H9 (cell line): Measurements from ENCODE around the gene GTF2F2. TPM values are rescaled to one million over a fixed set of nuclear protein-coding genes. Genes with fewer than 3 reads are reported as not detected.

Experiments used
- DNase-seq: peaks from one replicate; pipeline ENCODE4 v3.0.0-alpha.2; 2017
- H2AFZ ChIP-seq: one replicate; pipeline ENCODE4 v1.6.1; 2013; ENCODE audit warnings: mild to moderate bottlenecking, low read length, control low read depth, moderate library complexity
- H2AK5ac ChIP-seq: 2 replicates; pipeline ENCODE4 v1.6.1; 2013; ENCODE audit warnings: low read length, control low read depth, mixed read lengths; ENCODE audit not compliant: insufficient read length
- H2BK120ac ChIP-seq: one replicate; pipeline ENCODE4 v1.6.1; 2013; ENCODE audit warnings: low read depth, mild to moderate bottlenecking, low read length, control low read depth, inconsistent platforms; ENCODE audit not compliant: poor library complexity, severe bottlenecking
- H2BK12ac ChIP-seq: 2 replicates; pipeline ENCODE4 v1.6.1; 2013; ENCODE audit warnings: low read length, control low read depth, mixed read lengths, low read depth; ENCODE audit not compliant: insufficient read length
- H2BK15ac ChIP-seq: 2 replicates; pipeline ENCODE4 v1.6.1; 2013; ENCODE audit warnings: low read depth, low read length, control low read depth
- H2BK20ac ChIP-seq: one replicate; pipeline ENCODE4 v1.6.1; 2013; ENCODE audit warnings: low read depth, mild to moderate bottlenecking, low read length, control low read depth, inconsistent platforms; ENCODE audit not compliant: poor library complexity, severe bottlenecking
- H2BK5ac ChIP-seq: 2 replicates; pipeline ENCODE4 v1.6.1; 2013; ENCODE audit warnings: low read length, control low read depth, mixed read lengths; ENCODE audit not compliant: insufficient read length
- H3K14ac ChIP-seq: 2 replicates; pipeline ENCODE4 v1.6.1; 2013; ENCODE audit warnings: low read length, control low read depth; ENCODE audit not compliant: insufficient read depth
- H3K18ac ChIP-seq: 2 replicates; pipeline ENCODE4 v1.6.1; 2013; ENCODE audit warnings: low read depth, mild to moderate bottlenecking, mixed read lengths, low read length, control low read depth; ENCODE audit not compliant: insufficient read length
- H3K23ac ChIP-seq: 2 replicates; pipeline ENCODE4 v1.6.1; 2013; ENCODE audit warnings: low read length, control low read depth, mixed read lengths, low read depth; ENCODE audit not compliant: insufficient read length
- H3K23me2 ChIP-seq: 2 replicates; pipeline ENCODE4 v1.6.1; 2013; ENCODE audit warnings: low read depth, mild to moderate bottlenecking, mixed read lengths, low read length, control low read depth; ENCODE audit not compliant: insufficient read length, poor library complexity, severe bottlenecking
- H3K27ac ChIP-seq: 2 replicates; pipeline ENCODE4 v1.5.1; 2013; ENCODE audit warnings: low read length, control low read depth, mixed read lengths, low read depth; ENCODE audit not compliant: insufficient read length
- H3K27me3 ChIP-seq: 2 replicates; pipeline ENCODE4 v1.6.1; 2013; ENCODE audit warnings: low read length, control low read depth, inconsistent platforms; ENCODE audit not compliant: insufficient read depth
- H3K4ac ChIP-seq: 2 replicates; pipeline ENCODE4 v1.6.1; 2013; ENCODE audit warnings: low read depth, mild to moderate bottlenecking, control low read depth, inconsistent platforms, low read length, moderate library complexity
- H3K4me1 ChIP-seq: 2 replicates; pipeline ENCODE4 v1.6.1; 2013; ENCODE audit warnings: low read length, control low read depth, inconsistent platforms; ENCODE audit not compliant: insufficient read depth
- H3K4me2 ChIP-seq: 2 replicates; pipeline ENCODE4 v1.6.1; 2013; ENCODE audit warnings: low read length, control low read depth, mixed read lengths; ENCODE audit not compliant: insufficient read length, insufficient read depth
- H3K56ac ChIP-seq: 2 replicates; pipeline ENCODE4 v1.6.1; 2013; ENCODE audit warnings: low read depth, mild to moderate bottlenecking, mixed read lengths, low read length, control low read depth; ENCODE audit not compliant: insufficient read length
- H3K79me1 ChIP-seq: 2 replicates; pipeline ENCODE4 v1.6.1; 2013; ENCODE audit warnings: low read depth, mild to moderate bottlenecking, moderate library complexity, low read length, control low read depth, inconsistent platforms; ENCODE audit not compliant: insufficient read depth, poor library complexity, severe bottlenecking
- H3K79me2 ChIP-seq: 2 replicates; pipeline ENCODE4 v1.6.1; 2013; ENCODE audit warnings: low read length, control low read depth, inconsistent platforms; ENCODE audit not compliant: insufficient read depth
- H3K9ac ChIP-seq: 2 replicates; pipeline ENCODE4 v1.6.1; 2013; ENCODE audit warnings: low read length, control low read depth, mixed read lengths; ENCODE audit not compliant: insufficient read length; ENCODE audit errors: extremely low read depth
- H3K9me3 ChIP-seq: one replicate; pipeline ENCODE4 v1.6.1; 2013; ENCODE audit warnings: low read depth, low read length, inconsistent platforms; ENCODE audit not compliant: control insufficient read depth
- H3T11ph ChIP-seq: one replicate; pipeline ENCODE4 v1.6.1; 2013; ENCODE audit warnings: mild to moderate bottlenecking, low read length, control low read depth, inconsistent platforms
- H4K20me1 ChIP-seq: one replicate; pipeline ENCODE4 v1.6.1; 2013; ENCODE audit not compliant: control insufficient read depth, insufficient read length, insufficient read depth
- H4K5ac ChIP-seq: 2 replicates; pipeline ENCODE4 v1.6.1; 2013; ENCODE audit warnings: low read depth, mild to moderate bottlenecking, mixed read lengths, low read length, control low read depth; ENCODE audit not compliant: insufficient read length
- H4K8ac ChIP-seq: replicated peaks from 2 replicates; pipeline ENCODE4 v1.6.1; 2013; ENCODE audit warnings: low read length, control low read depth, mixed read lengths, low read depth; ENCODE audit not compliant: insufficient read length
- H4K91ac ChIP-seq: 2 replicates; pipeline ENCODE4 v1.6.1; 2013; ENCODE audit warnings: low read depth, mild to moderate bottlenecking, moderate library complexity, mixed read lengths, low read length, control low read depth; ENCODE audit not compliant: insufficient read length
- H3K27ac Mint-ChIP-seq, 3 experiments: 2 replicates in 2 of 3; 3 replicates in 1 of 3; pipeline ENCODE4 v1.8.0; 2020 to 2021; ENCODE audit warnings: mixed read lengths in 3 of 3, mild to moderate bottlenecking in 1 of 3, moderate library complexity in 1 of 3
- H3K27me3 Mint-ChIP-seq: 2 replicates; pipeline ENCODE4 v1.8.0; 2021; ENCODE audit warnings: low read depth, mild to moderate bottlenecking, moderate library complexity, mixed read lengths
- H3K36me3 Mint-ChIP-seq, 3 experiments: 2 replicates in 2 of 3; 3 replicates in 1 of 3; pipeline ENCODE4 v1.8.0; 2020 to 2021; ENCODE audit warnings: low read depth in 3 of 3, mixed read lengths in 3 of 3; ENCODE audit not compliant: insufficient read depth in 1 of 3
- H3K4me1 Mint-ChIP-seq, 2 experiments: 2 replicates each; pipeline ENCODE4 v1.8.0; 2020; ENCODE audit warnings: mixed read lengths in 2 of 2
- H3K4me3 Mint-ChIP-seq, 2 experiments: 2 replicates in 1 of 2; 3 replicates in 1 of 2; pipeline ENCODE4 v1.8.0; 2020 to 2021; ENCODE audit warnings: mild to moderate bottlenecking in 2 of 2, mixed read lengths in 2 of 2, moderate library complexity in 1 of 2
- H3K9me3 Mint-ChIP-seq, 2 experiments: 2 replicates in 1 of 2; 3 replicates in 1 of 2; pipeline ENCODE4 v1.8.0; 2020; ENCODE audit warnings: mild to moderate bottlenecking in 2 of 2, mixed read lengths in 2 of 2, moderate library complexity in 1 of 2
- CTCF ChIP-seq: fragments of 200-600 bp; sonication (generic); conservative IDR thresholded peaks from 3 replicates; pipeline ENCODE4 v1.8.0; 2021; ENCODE audit warnings: antibody characterized with exemption, mild to moderate bottlenecking
- WGBS: extraction: QIAGEN DNeasy Blood & Tissue Kit; methylation state at CpG from one replicate; pipeline ENCODE4 v1.1.7; 2013; ENCODE audit warnings: missing lambda C conversion rate, low lambda C conversion rate, mixed read lengths; ENCODE audit not compliant: insufficient read length; ENCODE audit errors: extremely low coverage; 5-methylcytosine and 5-hydroxymethylcytosine counted together
- total RNA-seq: library from RNA; stranded (reverse); gene quantifications from 2 replicates; pipeline ENCODE4 v1.2.1, GENCODE V29; 2021

GTF2F2 gene
- total RNA-seq, 1 experiment from 2014 or later: 29.6 TPM

- no peak for TF ChIP-seq CTCF
- Mint-ChIP-seq H3K9me3 (peaks cover 0 to 2% of the 10 kb centered on the region in 2 experiments; a peak in 1 of 5 replicates), H3K27ac (peak overlapping the region in 2 of 3 experiments; percentile 16 to 32; a peak in 2 of 7 replicates), H3K4me1 (peaks cover 9 to 10% of the 10 kb centered on the region in 2 experiments), H3K36me3 (peaks cover 0 to 4% (median 0%) of the 10 kb centered on the region in 3 experiments; a peak in 2 of 7 replicates), H3K27me3 (no peaks in the 10 kb centered on the region), H3K4me3 (no peak overlapping the region)
- no peak overlapping the region for H4K8ac ChIP-seq
- no CpG with 5 or more reads among the region's 1 CpG for WGBS
- no peak overlapping the region for H2BK120ac ChIP-seq
- DNase-seq: no peak
- H3K4me1 ChIP-seq: no peaks in the 10 kb centered on the region
- no peaks in the 10 kb centered on the region for H3K23me2 ChIP-seq
- no peak overlapping the region for H2BK15ac ChIP-seq
- H2BK5ac ChIP-seq: no peak overlapping the region
- H4K91ac ChIP-seq: no peak overlapping the region
- H3K9me3 ChIP-seq: no peaks in the 10 kb centered on the region
- no peak overlapping the region for H3K14ac ChIP-seq
- H2BK20ac ChIP-seq: no peak overlapping the region
- no peak overlapping the region for H4K5ac ChIP-seq
- no peak overlapping the region for H3K23ac ChIP-seq
- no peak overlapping the region for H3K56ac ChIP-seq
- no peak overlapping the region for H3T11ph ChIP-seq
- H3K79me2 ChIP-seq: no peaks in the 10 kb centered on the region; the same call in 1 of the 2 replicates
- H3K9ac ChIP-seq: no peak overlapping the region
- H3K4me2 ChIP-seq: no peak overlapping the region
- H2BK12ac ChIP-seq: no peak overlapping the region
- no peak overlapping the region for H2AK5ac ChIP-seq
- H3K18ac ChIP-seq: no peak overlapping the region
- H3K27ac ChIP-seq: no peak overlapping the region
- no peak overlapping the region for H2AFZ ChIP-seq
- H3K27me3 ChIP-seq: no peaks in the 10 kb centered on the region
- no peak overlapping the region for H3K4ac ChIP-seq
- no peaks in the 10 kb centered on the region for H4K20me1 ChIP-seq
- H3K79me1 ChIP-seq: peaks cover 3% of the 10 kb centered on the region
Observed at GRCh38 chr13:45242524-45242923, 122.2 kb downstream of the GTF2F2 start.
